ENCODE results near the gene IGFBP3. TPM values are rescaled to one million over a fixed set of nuclear protein-coding genes. Genes with fewer than 3 reads are reported as not detected.

The IGFBP3 gene
- total and polyA plus RNA-seq, 9 of the 15 experiments (the other 6 are each of a cell fraction or from before 2014, with no cell fraction given), result 0.08 to 0.22 (median 0.10) TPM; not detected in 5

DNA sequence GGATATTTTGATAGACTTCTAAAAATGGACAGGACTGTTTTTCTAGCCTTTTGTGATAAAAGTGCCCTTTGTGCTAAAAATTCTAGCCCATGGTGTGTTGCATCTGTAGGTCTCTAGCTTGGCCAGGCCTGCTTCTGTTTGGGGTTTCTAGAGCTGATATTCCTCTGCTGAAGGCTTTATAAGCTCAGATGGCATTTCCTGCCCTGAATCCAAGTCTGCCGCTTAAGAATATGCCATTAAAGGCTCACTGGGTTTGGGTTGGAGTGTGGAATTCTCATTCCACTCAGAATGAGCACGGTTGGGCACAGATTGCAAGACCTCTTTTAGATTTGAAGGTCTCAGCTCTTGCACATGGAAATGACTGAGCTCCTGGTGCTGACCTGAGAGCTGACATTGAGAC, 49.4 kb upstream of the IGFBP3 start (continued):
- TF ChIP-seq AFF1 (IDR thresholded peaks at IDR 0.05; ENCODE audit: low read depth in 1 of 2, partially characterized antibody in 2 of 2) (no peak), POU5F1 (IDR thresholded peaks at IDR 0.05; ENCODE audit: borderline replicate concordance, low read depth, low read length, partially characterized antibody) (no peak), ARHGAP35 (IDR thresholded peaks at IDR 0.05; ENCODE audit: partially characterized antibody) (no peak), SMARCB1 (IDR thresholded peaks at IDR 0.05; ENCODE audit: insufficient read length, low read depth) (no peak)

GRCh38 chr7:45969940-45970339, 48.9 kb upstream of the IGFBP3 start:
- H3K27ac ChIP-seq (ENCODE audit: extremely low read depth, low read depth, low read length), result no peak overlapping the region
- H3K27me3 ChIP-seq (ENCODE audit: control insufficient read depth in 2 of 2, insufficient read depth in 2 of 2, low read length in 2 of 2), result no peaks in the 10 kb centered on the region
- ChIA-PET POLR2A (no interaction called here), CTCF (ENCODE audit: low intra/inter-chr PET ratio) (no interaction called here)
- H3K36me3 ChIP-seq (ENCODE audit: control insufficient read depth, insufficient read depth, low read length), result no peaks in the 10 kb centered on the region
- H3K9me1 ChIP-seq (ENCODE audit: control insufficient read depth, insufficient read depth, low read length), result no peaks in the 10 kb centered on the region
- WGBS (ENCODE audit: insufficient coverage, low coverage, missing lambda C conversion rate), result 0% methylated on average over 5 of the region's 5 CpGs
- no peak for ATAC-seq
- FAIRE-seq, result no peak
- no peak overlapping the region for H3K4me3 ChIP-seq
- intact Hi-C loops (cut with micrococcal nuclease) (no loop called here), in situ Hi-C loops (cut with MboI) (no loop called here)
- TF ChIP-seq FOXJ2 (tag; IDR thresholded peaks at IDR 0.05) (no peak), SOX6 (IDR thresholded peaks at IDR 0.05) (no peak), NONO (IDR thresholded peaks at IDR 0.05; ENCODE audit: low read depth in 2 of 2, low read length in 1 of 2) (no peak), PHF8 (IDR thresholded peaks at IDR 0.05; ENCODE audit: borderline replicate concordance, low read length) (no peak), WHSC1 (IDR thresholded peaks at IDR 0.05; ENCODE audit: low read length) (no peak), PURB (CRISPR knock-in tag; IDR thresholded peaks at IDR 0.05; ENCODE audit: low read depth) (no peak), ZNF780A (CRISPR knock-in tag; IDR thresholded peaks at IDR 0.05) (no peak), CREB5 (CRISPR knock-in tag; IDR thresholded peaks at IDR 0.05) (no peak), ZNF277 (CRISPR knock-in tag; IDR thresholded peaks at IDR 0.05; ENCODE audit: borderline replicate concordance) (no peak)
- TF ChIP-seq, protein P1, sequence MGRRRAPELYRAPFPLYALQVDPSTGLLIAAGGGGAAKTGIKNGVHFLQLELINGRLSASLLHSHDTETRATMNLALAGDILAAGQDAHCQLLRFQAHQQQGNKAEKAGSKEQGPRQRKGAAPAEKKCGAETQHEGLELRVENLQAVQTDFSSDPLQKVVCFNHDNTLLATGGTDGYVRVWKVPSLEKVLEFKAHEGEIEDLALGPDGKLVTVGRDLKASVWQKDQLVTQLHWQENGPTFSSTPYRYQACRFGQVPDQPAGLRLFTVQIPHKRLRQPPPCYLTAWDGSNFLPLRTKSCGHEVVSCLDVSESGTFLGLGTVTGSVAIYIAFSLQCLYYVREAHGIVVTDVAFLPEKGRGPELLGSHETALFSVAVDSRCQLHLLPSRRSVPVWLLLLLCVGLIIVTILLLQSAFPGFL (CRISPR knock-in tag; IDR thresholded peaks at IDR 0.05), result no peak
- H3K79me2 ChIP-seq (ENCODE audit: control insufficient read depth, insufficient read depth, low read length), result no peaks in the 10 kb centered on the region
- H3K4me1 ChIP-seq (replicated peaks in 1 of 2; ENCODE audit: control insufficient read depth in 2 of 2, insufficient read depth in 2 of 2, low read length in 2 of 2), result no peaks in the 10 kb centered on the region
- H2AFZ ChIP-seq (ENCODE audit: low read depth, low read length), result no peak overlapping the region
- H3K4me2 ChIP-seq (ENCODE audit: insufficient read depth, low read length), result no peak overlapping the region
- no TSS peak for BruUV-seq (replicated peaks)
- no peak overlapping the region for H3K9ac ChIP-seq (ENCODE audit: insufficient read depth in 1 of 2, low read depth in 2 of 2, low read length in 2 of 2)
- DNase-seq (ENCODE audit: extremely low read depth in 1 of 4, low spot score in 3 of 4), result no peak
- H4K20me1 ChIP-seq (replicated peaks; ENCODE audit: control insufficient read depth, insufficient read depth, low read length), result no peaks in the 10 kb centered on the region
- H3K9me3 ChIP-seq (replicated peaks; ENCODE audit: control insufficient read depth, insufficient read depth, low read depth, low read length), result no peaks in the 10 kb centered on the region
